NCI-H460 (cell line): ENCODE data around the gene MEDAG. TPM values are rescaled to one million over a fixed set of nuclear protein-coding genes. Genes with fewer than 3 reads are reported as not detected.
A peak's percentile ranks its signal among the peaks of the same experiment; 100 is the strongest.

Experiments
- DNase-seq: peaks from one replicate; pipeline ENCODE4 v3.0.0-alpha.2; 2016; ENCODE audit warnings: low read depth; ENCODE audit errors: extremely low read depth
- total RNA-seq: library from RNA; depleted of rRNA; stranded (reverse); fragments of >200 nt; shearing (Covaris generic); gene quantifications from 2 replicates; pipeline ENCODE4 v1.2.3, GENCODE V29; 2014

The MEDAG gene
- total RNA-seq, 1 experiment from 2014 or later = not detected

DNA sequence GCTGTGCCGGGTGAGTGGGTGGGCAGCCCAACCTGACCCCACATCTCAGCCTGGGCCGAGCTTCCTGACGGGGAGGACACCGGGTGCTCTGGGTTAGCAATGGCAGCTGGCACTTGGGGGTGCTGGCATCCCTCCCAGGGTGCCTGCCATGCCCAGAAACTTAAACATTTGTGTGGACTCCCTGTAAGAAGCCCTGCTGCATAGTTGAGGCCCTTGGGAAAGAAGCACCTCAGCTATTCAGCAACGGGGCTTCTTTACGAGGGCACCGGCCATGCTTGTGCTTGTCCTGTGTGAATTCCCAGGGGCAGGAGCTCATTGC, 33.8 kb upstream of the MEDAG start:
- no peak for DNase-seq

DNA sequence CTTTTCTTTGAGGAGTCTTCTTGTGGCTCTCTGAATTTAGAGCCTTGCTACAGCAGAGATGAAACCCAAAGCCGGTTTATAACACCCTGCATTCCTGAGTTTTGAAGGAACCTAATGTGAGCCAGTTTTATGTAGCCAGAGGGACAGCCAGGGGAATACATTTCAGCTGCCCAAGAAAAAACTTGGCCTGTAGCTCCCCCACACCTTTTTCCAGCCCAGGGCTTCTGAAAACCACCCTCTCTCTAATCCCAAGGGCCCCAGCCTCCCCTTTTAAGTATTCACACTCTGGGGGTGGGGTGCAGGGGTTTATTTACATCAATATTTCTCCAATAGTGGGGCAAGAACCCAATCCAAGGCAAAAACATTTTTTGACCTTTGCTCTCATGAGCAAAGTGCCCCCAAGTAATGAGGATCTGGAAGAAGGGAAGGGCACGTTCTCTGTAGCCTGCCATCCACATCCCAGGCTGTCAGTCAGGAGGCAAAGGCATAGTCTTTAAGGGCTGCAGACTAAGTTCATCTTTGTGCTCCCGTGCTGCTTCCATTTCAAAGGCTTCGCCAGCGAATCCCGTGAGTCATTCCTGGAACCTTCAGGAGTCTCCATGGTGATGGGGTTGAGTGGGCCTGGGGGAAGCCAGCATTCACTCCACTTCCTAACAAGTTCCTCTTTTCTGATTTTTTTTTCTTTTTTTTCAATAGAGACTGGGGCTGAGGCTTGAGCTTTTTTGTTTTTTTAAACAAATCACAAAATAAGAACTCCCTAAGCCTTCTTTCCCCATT, 33.2 kb upstream of the MEDAG start:
- no peak for DNase-seq

DNA sequence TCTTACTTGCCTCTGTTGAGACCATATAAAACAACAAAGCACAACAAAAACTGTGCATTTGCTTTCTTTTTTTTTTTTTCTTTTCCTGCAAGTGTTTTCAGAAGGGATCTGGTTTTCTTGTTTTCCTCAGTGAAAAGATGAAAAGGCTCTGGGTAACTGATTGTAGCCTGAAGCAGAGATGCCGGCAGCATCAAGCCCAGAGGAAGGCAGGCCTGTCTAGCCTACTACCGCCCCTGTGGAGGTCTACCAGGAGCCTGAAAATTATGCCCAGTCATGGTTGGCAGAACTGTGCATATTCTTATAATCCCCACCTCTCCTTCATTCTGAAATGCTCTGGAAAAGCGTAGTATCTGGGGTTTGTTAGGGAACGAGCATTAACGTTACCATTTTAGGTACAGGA, 32.6 kb upstream of the MEDAG start:
- no peak for DNase-seq

DNA sequence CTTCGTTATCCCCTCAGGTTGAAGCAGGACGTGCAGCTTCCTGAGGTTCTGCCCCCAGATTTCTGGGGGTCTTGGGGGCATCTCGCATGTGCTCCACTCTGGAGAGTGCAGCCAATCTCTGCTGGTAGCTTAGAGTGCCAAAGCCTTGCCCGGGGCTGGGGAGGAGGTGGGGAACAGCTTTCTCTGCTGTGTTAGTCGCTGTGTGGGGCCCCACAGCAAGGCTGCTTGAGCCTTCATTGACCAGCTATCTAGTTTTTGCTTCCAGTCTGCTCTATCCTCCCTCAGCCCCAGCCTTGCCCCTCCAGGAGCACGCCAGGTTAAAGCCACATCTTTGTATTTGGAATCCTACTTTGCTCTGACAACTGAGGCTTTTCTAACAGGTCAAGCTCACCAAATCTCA, 32.0 kb upstream of the MEDAG start:
- DNase-seq = no peak

DNA sequence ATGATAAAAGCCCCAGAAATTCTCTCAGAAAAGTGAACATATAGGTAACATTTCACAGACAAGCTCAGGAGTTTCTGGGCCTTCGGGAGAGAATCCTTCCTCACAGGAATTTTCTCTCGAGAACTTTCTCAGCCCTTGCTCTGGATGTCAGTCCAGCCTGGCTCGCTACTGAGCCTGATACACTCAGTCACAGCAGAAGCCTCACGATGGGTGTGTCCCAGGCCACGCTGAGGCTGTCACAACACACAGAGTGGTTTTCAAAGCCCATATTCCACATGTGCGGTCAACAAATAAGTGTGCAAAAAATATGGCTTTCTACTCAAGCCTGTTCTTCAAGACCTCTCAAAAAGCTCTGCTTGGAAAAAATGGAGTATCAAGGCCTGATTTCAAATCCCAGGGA, 31.5 kb upstream of the MEDAG start:
- no peak for DNase-seq

DNA sequence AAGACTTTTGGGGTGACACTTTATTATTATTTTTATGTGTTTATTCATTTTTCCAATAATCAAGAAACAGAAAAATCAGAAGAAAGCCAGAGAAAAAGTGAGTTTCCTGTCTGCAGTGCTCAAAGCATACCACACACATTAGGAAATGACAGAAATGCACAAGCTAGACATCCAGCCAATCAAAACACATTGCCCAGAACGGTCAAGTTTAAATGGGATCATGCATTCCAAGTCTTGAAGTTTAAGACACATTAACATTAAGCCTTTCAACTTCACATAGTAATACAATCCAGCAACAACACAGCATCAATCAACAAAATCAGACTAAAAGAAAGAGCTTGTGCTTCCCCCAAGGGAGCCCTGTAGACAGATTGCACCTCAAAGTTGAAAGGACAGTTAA, 28.7 kb upstream of the MEDAG start:
- DNase-seq = no peak

DNA sequence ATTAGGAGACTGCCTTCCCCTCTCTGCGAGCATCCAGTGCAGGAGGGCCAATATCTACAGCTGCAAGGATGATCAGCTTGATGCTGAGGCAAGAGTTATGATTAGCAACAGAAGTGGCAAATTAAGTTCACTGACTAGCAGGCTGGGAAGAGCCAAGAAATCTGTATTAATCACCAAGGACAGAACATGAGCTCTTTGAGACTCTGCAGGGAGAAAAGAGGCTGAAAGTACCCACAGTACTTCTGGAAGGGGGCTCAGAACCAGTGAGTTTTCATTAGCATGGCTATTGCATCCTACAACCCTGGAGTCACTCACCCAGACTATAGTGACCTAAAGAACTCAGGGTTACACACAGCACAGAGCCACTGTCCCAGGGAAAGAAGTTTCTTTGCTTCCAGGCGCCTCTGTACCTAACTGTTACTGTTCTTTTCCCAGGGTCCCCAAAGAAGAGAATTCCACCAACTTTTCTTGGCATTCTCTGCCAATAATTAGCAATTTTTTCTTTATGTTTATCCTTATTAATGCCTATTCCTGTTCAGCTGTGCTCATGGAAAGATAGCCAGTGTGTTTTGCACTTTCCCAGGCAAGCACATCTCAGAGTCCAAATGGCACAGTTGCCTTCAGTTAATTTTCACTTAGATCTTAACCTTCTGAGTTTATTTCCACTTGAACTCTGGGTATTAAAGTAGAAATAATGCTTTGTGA, 25.8 kb upstream of the MEDAG start:
- DNase-seq = no peak

DNA sequence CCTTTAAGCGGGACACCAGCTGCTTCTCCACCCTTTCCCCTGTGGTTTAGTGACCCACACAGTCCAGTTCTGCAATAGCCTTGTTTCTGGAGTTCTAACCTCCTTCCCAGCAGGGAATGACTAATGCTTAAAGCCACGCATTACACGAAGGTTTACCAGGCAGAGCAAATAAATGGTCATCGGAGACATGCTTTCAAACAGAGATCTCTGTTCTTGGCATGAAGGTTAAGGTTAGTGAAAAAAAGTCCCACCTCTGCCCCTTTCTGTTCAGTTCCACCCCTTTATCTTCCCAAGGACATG, 25.3 kb upstream of the MEDAG start:
- no peak for DNase-seq

DNA sequence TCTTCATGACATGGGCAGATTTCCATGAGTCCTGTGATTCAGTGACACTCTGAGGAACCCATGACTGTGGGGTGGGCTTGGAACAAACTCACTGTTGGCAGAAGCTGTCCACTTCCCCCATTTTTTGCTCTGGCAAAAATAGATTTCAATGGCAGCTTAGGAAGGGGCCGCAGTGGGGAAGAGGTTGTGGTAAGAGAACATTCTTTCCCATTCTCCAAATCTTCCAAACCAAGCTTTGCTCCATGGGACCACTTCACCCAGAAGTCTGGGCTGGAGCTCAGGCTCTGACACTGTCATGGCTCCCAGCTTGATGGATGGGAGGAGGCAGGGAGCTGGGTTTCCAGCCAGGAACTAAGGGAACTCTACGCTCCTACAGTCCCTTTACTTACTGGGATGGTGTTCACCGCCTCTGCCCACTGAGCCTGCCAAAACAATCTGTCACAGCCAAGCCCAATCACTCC, 24.9 kb upstream of the MEDAG start:
- no peak for DNase-seq

DNA sequence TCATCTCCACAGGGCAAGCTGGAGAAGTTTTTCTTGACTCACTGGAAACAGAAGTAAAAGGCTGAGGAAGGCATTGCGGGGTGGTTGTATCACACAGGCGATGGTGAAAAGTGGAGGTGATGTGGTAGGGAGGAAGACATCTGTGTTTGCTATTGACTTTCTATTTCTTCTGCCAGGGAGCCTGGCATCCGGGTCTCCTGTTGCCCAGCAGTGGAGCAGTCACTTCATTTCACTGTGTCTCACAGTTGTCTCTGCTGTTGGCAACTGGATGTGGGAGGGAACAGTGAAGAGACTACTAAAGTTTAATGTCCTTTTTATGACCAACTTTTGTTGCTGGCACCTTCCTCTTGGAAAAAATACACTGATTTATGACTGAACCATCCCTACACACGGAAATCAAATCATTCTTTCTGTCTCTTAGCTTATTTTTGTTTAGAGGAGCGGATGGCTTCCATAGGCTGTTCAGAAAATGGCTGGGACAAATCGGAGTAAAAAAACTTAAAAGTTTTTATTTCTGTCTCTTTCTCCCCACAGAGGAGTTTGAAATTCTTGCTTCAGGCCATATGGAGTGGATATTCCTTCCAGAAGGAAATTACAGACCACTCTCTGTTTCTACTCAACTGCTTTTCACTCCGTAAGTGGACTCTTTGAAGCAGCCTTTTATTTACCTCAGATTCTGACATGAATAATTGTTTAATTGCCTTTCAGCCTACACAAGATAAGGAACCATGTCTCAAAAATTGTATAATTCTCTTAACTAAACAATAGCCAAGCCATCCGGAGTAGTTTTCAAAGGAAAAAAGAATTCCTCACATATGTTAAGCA, 23.8 kb upstream of the MEDAG start:
- DNase-seq = no peak

DNA sequence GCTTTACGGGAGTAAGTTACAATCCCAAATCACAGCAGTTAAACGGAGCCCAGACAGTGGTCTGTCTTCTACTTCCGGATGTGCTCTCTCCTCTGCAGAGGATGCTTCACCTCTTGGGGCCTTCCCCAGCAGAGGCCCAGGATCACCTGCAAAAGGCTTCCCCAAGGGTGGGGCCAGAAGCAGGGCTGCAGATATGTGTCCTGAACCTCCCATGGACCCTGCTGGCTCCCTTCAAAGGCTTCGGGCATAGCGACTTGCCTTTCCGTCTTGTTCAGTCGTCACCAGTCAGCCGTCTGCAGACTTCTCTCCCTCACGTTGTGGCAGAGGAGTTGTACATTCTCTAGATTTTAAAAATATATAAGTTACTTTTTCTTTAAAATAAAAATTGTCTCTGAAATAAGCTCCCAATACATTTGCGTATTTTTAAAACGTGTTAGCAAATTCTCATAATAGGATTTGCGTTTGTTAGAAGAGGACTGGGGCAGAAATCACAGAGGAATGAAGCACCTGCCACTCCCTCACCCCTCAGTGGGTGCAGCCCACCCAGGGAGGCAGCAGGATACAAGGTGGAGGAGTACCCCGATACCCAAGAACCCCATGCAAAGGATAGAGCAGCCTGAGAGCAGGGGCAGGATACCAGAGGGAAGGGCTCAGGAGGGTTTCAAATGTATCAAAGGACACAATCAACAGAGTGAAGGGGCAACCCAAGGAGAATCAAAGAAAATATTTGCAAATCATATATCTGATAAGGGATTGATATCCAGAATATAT, 22.9 kb upstream of the MEDAG start:
- no peak for DNase-seq

DNA sequence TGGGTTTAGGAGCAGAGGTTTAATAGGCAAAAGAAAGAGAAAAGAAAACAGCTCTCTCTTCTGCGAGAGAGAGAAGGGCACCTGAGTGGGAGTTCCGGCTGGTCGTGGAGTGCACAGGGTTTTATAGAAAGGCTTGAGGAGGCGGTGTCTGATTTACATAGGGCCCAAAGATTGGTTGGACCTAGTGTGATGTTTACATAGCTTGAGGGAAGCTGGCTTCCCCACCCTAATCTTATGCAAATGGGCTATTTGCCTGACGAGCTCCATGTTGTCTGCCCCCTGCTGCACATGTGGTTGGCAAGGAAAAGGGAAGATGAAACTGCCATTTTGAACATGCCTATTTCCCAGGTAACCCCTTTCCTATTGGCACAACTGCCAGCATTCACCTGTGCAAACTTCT, 21.5 kb upstream of the MEDAG start:
- DNase-seq = no peak

DNA sequence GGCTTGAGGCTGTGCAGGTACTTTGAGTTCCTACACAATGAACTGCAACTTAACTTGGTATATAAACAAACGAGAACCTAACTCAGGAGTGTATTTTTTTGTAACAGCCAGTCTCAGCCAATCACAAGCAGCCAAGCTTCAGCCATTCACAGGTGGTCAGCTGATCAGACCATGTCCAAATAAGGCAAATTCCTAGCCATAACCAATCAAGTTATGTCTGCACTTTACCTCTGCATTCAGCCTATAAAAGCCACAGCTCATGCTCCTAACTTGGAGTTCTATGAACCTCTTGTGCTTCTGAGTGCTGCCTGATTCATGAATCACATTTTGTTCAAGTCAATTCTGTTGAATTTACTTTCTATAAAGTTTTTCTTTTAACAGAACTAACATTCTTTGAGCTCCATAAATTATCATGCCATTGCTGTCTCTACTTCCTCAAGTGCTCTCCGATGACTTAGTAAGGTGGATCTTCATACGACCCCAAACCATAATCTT, 16.8 kb upstream of the MEDAG start:
- no peak for DNase-seq

DNA sequence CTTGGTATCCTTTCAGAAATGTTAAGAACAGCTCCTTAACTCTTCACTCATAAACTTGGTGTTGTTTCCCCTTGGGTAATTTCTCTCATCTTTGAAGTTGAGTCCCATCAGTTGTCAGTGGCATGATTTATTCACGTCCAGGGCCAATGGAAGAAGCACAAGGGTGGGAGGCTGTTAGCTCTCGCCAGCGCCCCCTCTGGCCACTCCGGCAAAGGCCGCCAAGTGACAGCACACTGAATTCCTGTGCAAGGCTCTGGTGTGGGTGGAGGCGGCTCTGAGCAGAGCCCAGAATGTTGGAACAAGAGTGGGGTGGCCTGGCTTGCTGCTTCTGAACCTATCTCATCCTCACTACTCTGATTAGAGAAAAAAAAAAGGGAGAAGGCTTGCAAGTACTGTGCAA, 13.1 kb upstream of the MEDAG start:
- DNase-seq = peak; percentile 26

DNA sequence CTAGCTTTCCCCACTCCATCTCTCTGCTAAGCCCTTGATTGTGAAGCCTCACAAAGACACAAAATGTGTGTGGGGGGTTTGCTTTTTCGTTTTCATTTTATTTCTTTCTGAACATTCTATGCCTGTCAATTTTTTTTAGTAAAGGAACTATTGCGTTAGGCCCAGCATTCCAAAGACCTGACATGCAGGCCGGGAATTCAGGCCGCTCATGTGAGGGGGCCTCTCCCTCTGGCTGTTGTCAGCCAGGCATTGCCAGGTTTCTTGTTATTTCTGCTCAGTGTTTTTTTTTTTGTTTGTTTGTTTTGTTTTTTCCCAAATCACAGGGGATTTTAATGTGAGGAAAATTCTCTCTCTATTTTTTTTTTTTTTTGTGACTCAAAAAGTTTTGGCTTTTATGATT, 10.3 kb upstream of the MEDAG start:
- DNase-seq = no peak

DNA sequence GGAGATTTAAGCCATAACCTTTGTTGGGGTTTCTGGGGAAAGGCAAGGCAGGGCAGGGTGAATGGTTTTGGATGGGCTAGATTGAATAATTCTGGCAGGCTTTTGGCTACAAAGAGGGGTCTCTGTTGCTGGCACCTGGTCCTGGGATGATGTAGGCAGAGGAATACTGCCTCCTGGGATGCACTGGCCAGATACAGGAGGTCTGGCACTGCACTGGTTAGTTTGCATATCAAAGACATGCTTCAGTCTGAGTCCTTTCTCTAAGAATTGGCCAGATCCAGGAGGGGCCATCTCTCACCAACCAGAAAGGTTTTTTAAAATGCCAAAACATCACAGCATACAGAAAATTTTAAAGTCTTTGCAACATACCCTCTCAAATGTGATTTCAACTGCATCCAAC, 8.0 kb upstream of the MEDAG start:
- DNase-seq = no peak

DNA sequence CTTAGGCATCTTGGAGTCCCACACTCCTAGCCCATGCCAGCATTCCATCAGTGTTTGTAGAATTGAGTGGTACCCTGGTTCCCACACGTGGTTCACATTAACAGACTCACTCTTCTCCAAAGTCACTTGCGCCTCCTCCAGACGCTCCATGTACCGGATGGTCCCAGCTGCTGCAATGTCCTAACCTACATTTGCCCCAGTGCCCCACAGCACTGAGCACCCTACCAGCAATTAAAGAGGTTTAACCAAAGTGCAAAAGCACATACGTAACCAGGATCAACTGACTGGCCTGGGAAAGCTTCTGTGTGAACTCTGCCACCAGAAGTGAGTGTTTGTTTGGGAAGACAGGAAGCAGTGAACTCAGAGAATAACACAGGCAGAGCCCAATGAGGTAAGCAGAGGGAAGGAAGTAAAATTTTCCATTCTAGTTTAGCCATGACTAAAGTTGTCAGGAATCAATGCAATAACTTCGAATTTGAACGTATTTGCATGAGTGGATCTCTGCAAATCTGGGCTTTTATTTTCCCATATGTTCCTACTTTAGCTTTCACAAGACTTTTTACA, 7.3 kb upstream of the MEDAG start:
- no peak for DNase-seq

DNA sequence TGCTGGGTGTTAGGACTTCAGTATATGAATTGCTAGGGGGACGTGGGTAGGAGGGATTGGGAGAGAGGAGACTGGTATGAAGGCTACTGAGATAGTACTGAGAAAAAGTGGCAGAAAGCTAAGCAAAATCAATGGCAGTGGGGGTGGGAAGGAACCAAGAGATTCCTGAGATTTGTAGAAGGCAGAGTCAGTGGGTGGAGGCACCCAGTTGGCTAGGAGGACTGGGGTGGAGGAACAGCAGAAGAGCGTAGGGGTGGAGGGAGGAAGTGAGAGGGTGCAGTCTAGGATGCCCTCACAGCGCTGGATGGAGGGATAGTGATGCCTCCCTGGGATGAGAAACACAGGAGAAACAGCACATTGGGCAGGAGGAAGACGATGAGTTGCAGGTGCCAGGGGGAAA, 5.6 kb upstream of the MEDAG start:
- no peak for DNase-seq

DNA sequence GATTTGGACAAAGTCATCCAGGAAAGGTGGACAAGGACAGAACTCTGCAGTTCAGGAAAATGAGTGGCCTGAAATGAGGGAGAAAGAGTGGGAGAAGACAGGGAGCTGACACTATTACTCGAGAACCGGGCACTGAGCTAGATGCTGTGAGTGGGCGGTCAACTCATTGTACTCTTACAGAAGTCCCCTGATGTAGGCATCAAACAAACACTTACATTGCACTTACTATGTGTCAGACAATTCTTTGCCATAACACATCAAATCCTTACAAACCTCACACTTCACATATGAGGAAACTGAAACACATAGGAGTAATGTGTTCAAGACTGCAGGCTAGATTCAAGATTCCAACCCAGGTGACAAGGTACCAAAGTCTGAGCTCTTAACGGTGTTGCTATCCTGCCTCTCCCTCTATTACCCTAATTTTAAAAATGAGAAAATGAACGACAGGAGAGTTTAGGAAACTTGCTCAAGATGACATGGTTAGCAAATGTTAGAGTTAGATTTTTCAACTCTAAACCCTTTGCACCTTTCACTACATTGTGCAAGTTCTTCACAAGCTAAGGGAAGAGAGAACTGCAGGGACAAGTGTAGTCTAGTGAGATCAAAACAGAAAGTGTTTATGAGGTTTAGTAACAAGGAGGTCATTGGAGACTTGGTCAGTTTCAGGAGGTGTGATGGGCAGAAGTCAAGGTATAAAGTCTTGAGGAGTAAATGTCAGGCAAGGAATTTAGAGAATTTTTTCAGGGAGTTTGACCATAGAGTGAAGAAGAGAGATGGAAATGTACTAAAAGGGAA, 4.9 kb upstream of the MEDAG start:
- no peak for DNase-seq

DNA sequence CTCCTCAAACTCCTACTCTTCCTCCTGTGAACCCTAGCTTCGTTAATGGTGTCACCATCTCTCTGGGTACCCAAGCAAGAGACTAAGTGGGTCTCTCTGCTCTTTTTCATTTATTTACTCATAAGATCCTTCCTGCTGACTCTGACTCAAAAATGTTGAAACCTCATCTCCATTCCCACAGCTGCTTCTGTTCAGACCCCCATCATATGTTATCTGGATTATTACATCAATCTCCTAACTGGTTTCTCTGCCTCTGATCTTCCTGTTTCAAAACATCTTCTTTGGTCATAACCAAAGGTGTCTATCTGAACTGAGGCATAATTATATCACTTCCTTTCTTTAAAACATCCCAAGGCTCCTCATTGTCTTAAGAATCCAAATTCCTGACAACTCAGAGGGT, 2.0 kb upstream of the MEDAG start:
- DNase-seq = no peak
